H1 (cell line): ENCODE data around the gene AP4M1. TPM values are rescaled to one million over a fixed set of nuclear protein-coding genes. Genes with fewer than 3 reads are reported as not detected.
A peak's percentile ranks its signal among the peaks of the same experiment; 100 is the strongest.

Experiments used
- ATF3 ChIP-seq: IDR thresholded peaks from 2 replicates; pipeline ENCODE4 v1.6.1; 2011; ENCODE audit warnings: low read depth, mild to moderate bottlenecking, low read length; ENCODE audit not compliant: insufficient read depth
- HDAC2 ChIP-seq, 2 experiments: fragments of 300-600 bp in 1 of 2; sonication (generic) in 1 of 2; IDR thresholded peaks; 2 replicates each; pipeline ENCODE4 v1.6.1; 2011 to 2012; ENCODE audit warnings: low read depth in 2 of 2, low read length in 2 of 2, mild to moderate bottlenecking in 2 of 2, moderate library complexity in 2 of 2, borderline replicate concordance in 1 of 2, inconsistent platforms in 1 of 2
- KDM4A ChIP-seq: IDR thresholded peaks from one replicate; pipeline ENCODE4 v1.7.1; 2012; ENCODE audit warnings: low read depth, mild to moderate bottlenecking, moderate library complexity, low read length, inconsistent platforms; ENCODE audit not compliant: severe bottlenecking
- RAD21 ChIP-seq, 2 experiments: IDR thresholded peaks in 1 of 2; conservative IDR thresholded peaks in 1 of 2; 2 replicates each; pipeline ENCODE4 v1.6.1; 2011; ENCODE audit warnings: low read depth in 2 of 2, low read length in 2 of 2, improper control_type of control experiment in 1 of 2, inconsistent platforms in 1 of 2, mild to moderate bottlenecking in 1 of 2, moderate library complexity in 1 of 2
- RXRA ChIP-seq: IDR thresholded peaks from 2 replicates; pipeline ENCODE4 v1.6.1; 2011; ENCODE audit warnings: low read depth, mild to moderate bottlenecking, low read length, moderate library complexity; ENCODE audit not compliant: insufficient read depth
- SIN3A ChIP-seq, 2 experiments: IDR thresholded peaks in 1 of 2; conservative IDR thresholded peaks in 1 of 2; 2 replicates each; pipeline ENCODE4 v1.6.1; 2011 to 2012; ENCODE audit warnings: low read length in 2 of 2, improper control_type of control experiment in 1 of 2, low read depth in 1 of 2, mild to moderate bottlenecking in 1 of 2
- SP1 ChIP-seq: IDR thresholded peaks from 2 replicates; pipeline ENCODE4 v1.6.1; 2011; ENCODE audit warnings: low read depth, low read length
- polyA plus RNA-seq, 7 experiments: library from polyadenylated mRNA; depleted of rRNA in 3 of 7; stranded (reverse) in 5 of 7; unstranded in 2 of 7; fragments of >200 nt in 5 of 7; fragments of 200-250 nt in 2 of 7; gene quantifications; 1 replicate in 5 of 7; 2 replicates in 1 of 7; 4 replicates in 1 of 7; pipeline versions ENCODE4 v1.2.1 to v1.2.3, GENCODE V29; 2011 to 2013; ENCODE audit warnings: missing spikeins in 2 of 7, mixed read lengths in 2 of 7
- total RNA-seq: library from RNA; stranded (reverse); fragmentation: NEBNext Ultra II Directional; extraction: Animal tissue kit (Norgen Biotek cat#: 25700); gene quantifications from 2 replicates; pipeline ENCODE4 v1.2.1, GENCODE V29; 2021

AP4M1 gene
- total and polyA plus RNA-seq, 2 of the 8 experiments (the other 6 are each of a cell fraction or from before 2014, with no cell fraction given) = 15.2 to 16.6 TPM

DNA sequence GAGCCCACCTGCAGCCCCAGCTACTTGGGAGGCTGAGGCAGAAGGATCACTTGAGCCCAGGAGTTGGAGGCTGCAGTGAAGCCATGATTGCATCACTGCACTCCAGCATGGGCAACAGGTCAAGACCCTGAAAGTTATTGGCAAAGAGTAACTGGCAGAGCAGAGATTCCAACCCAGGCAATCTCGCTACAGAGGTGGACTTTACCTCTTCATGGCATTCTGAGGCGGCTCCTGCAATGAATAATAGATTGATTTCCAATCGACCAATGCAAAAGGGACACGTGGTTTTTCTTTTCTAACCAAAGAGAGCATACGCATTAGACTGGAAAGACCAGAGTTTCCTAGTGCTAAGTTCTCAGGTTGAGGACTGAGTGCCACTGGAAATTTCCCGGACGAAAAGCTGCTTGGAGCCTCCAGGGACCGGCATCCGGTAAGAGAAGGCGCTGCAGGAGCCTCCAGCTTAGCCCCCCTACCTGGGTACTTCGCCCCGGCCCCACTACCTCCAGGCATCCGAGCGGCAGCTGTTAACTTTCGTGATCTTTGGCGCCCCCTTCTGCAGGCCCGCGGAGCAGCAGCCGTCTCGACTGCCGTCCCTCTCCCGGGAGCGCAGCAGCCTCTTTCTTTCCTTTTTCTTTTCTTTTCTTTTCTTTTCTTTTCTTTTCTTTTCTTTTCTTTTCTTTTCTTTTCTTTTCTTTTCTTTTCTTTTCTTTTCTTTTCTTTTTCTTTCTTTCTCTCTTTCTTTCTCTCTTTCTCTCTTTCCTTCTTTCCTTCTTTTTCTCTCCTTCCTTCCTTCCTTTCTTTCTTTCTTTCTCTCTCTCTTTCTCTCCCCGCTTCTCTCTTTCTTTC, 29.4 kb downstream of the AP4M1 start (continued):
- TF ChIP-seq ATF3 (peak; percentile 30; the same call in 1 of the 2 replicates), SP1 (0 out of 2 replicates have a peak, but pooled peaks have one; percentile 14), KDM4A (no peak), RAD21 (IDR thresholded peaks at IDR 0.05 in 1 of 2, conservative IDR thresholded peaks at IDR 0.05 in 1 of 2; ENCODE audit: low read depth in 2 of 2, low read length in 2 of 2) (peak; percentile 71 to 76), SIN3A (conservative IDR thresholded peaks at IDR 0.05 in 1 of 2, IDR thresholded peaks at IDR 0.05 in 1 of 2; ENCODE audit: low read depth in 1 of 2, low read length in 2 of 2) (0 out of 4 replicates have a peak, but pooled peaks of 1 of the 2 experiments have one; percentile 31), HDAC2 (IDR thresholded peaks at IDR 0.05; ENCODE audit: borderline replicate concordance in 1 of 2, low read depth in 2 of 2, low read length in 2 of 2) (no peak), RXRA (no peak)
